ENCODE data around the gene TELO2.

TELO2 gene

DNA sequence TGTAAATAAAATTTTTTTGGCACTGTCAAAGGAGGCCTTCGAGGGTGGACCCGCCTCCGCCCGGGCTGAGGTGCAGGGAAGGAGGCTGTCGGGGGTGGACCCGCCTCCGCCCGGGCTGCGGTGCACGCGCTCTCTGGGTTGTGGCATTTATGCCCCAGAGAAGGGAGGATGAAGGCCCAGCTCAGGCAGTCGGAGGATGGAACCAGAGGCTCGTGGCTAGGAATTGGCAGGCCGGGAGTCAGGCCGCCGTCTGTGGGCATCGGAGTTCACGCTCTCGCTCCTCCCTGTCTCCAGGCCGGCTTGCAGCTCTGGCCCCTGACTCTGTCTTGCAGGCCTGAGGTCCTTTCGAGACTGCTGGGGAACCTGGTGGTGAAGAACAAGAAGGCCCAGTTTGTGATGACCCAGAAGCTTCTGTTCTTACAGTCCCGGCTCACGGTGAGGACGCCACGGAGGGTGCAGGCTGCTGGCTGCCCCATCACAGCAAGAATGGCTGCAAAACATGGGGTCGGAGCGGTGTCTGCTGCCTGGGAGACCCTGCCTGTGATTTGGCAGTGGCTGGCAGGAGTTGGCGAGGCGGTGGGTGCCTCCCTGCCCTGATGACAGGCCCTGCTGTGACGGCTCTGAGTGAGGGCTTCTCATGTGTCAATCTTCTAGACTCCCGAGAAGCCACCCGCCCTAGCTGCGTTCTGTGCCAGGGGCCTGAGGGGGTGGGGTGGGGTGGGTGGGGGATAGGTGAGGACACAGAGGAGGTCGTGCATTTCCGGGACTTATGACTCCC lies 5.9 kb downstream of the TELO2 start:
- DNase-seq (ENCODE audit: low read depth in 2 of 2) = no peak

DNA sequence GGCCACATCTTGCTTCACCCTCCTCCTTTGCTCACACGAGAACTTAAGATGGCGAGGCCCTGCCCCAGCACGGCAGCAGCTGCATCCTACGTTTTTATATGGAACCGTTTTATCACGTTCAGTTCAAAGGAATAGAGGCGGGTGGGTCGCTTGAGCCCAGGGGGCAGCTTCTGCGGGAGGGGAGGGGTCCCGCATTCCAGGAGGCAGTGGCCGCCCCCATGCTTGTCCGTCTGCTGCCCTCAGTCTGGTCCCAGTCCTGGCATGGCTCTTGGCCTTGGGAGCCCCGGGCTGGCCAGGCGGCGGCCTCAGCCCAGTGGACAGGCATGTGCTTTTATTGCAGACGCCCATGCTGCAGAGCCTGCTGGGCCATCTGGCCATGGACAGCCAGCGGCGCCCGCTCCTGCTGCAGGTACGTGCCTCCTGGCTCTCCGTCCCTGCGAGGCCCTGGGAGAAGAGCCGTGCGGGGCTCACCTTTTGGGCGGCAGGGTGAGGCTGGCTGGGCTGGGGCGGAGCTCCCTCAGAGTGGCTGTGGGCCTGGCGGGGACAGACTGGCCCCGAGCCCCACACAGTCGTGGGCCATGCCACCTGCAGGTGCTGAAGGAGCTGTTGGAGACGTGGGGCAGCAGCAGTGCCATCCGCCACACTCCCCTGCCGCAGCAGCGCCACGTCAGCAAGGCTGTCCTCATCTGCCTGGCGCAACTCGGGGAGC lies 6.8 kb downstream of the TELO2 start:
- DNase-seq (ENCODE audit: low read depth in 2 of 2) = no peak

DNA sequence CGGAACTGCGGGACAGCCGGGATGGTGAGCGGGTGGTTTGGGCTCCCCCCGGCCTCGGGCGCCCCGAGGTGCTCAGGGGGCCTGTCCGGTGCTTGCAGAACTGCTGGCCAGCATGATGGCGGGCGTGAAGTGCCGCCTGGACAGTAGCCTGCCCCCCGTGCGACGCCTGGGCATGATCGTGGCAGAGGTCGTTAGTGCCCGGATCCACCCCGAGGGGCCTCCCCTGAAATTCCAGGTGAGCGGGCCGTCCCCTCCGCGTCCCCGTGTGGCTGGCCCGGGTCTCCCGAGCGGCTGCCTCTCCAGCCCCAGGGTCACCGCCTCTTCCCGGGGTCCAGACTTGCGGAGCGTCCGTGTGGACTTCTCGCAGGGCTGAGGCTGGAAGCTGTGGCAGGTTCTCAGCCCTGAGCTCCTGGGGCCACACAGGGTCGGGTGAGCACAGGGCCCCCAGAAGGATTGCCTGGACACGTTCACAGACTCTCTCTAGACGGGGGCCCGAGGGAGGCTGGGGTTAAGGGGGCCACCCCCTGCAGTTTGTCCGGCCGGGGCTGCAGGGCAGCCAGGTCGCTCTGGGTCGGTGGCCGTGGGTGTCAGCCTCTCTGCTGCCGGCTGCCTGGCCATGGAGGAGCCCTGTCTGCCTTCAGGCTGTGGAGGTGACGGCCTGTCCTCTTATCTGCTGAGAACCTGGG lies 7.4 kb downstream of the TELO2 start:
- DNase-seq (ENCODE audit: low read depth in 2 of 2) = no peak

DNA sequence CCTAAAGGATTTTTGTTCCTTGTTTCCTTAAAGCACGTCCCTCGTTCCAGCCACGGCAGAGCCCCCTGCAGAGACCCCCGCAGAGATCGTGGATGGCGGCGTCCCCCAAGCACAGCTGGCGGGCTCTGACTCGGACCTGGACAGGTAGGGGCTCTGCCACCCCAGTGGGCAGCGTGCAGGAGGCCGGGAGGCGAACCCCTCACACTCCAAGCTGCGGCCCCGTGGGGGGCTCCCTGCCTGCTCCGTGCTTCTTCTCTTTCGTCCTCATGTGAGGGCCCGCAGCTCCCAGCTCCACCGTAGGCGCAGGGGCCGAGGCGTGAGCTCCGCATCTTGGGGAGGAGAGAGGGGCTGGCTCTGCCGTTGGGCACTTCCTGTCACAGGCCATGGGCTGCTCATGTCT lies 8.5 kb downstream of the TELO2 start:
- no peak for DNase-seq (ENCODE audit: low read depth in 2 of 2)

DNA sequence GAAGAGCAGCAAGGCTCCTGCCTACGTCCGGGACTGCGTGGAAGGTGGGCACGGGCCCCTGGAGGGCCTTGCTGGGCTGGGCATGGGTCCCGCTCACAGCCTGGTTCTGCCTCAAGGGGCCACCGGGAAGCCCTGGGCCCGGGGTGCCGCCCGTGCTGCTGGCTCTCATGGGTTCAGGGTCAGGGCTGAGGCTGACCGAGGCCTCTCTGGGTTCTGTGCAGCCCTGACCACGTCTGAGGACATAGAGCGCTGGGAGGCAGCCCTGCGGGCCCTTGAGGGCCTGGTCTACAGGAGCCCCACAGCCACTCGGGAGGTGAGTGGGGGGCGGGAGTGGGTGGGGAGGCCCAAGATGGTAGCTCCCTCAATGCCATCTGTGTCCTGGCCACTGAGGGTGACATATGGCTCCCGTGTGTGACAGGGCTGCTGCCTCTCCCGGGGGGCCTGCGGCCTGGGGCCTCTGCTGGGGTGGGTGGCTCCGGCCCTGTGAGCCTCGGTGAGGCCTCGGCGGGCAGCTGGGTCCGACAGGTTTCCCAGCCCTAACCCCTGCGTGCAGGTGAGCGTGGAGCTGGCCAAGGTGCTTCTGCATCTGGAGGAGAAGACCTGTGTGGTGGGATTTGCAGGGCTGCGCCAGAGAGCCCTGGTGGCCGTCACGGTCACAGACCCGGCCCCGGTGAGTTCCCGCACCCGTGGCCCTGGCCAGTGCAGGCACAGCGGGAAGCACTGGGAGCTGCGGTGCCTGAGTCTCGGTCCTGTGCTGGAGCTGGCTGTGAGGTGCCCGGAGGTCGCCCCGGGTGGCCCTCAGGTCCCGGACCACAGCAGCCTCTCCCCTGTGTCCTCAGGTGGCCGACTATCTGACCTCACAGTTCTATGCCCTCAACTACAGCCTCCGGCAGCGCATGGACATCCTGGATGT lies 9.2 kb downstream of the TELO2 start:
- DNase-seq (ENCODE audit: low read depth in 2 of 2) = no peak

DNA sequence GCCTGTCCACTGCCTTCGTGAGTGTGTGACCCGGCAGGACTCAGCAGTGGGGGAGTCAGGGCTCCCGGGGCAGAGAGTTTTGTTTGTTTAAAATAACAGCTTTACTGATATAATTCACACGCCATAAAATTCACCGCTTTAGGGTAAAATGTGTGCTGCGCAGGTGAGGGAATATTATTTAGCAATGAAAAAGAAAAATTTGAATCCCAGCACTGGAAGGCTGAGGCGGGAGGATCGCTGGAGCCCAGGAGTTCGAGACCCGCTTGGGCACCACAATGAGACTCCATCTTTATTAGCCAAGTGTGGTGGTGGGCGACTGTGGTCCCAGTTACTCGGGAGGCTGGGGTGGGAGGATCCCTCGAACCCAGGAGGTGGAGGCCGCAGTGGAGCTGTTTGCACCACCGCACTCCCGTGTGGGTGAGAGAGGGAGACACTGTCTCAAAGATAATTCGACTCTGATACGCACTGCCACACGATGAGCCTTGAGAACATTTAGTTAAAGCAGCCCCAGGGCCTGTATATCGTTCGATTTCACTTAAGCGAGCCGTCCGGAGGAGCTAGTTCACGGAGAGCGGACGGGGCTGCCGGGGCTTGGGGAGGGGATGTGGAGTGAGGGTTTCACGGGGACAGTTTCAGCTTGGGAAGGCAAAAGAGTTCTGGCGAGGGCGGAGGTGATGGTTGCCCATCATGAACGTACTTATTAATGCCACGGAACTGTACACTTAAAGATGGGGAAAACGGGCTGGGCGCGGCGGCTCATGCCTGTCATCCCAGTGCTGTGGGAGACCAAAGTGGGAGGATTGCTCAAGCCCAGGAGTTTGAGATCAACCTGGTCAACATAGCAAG lies 10.2 kb downstream of the TELO2 start:
- no peak for DNase-seq (ENCODE audit: low read depth in 2 of 2)

DNA sequence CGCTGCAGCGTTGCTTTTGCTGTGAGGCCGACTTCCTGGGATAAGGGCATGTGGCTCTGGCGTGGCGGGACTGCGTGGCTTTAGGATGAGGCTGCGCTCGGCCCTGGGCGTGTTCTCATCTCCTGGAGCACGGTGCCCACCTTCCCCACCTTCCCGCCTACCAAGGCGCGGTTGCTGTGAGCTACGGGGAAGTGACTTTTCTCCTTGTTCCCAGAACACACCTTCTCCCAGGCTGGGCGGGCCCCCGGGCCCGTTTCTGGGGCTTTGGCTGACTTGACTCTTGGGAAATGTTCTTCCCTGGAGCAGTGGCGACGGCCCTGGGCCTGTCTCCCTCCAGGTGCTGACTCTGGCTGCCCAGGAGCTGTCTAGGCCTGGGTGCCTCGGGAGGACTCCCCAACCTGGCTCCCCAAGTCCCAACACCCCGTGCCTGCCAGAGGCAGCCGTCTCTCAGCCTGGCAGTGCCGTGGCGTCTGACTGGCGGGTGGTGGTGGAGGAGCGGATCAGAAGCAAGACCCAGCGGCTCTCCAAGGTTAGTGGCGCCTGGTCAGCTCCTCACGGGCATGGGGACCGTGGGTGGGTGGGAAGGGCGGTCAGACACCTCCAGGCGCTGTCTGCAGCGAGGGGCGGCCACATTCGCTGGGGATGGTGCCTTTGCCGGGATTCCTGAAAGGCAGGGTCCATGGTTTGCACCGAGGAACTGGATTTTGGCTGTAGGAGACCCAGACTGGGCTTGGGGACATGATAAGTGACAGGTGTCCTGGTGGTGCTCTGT lies 12.1 kb downstream of the TELO2 start:
- no peak for DNase-seq (ENCODE audit: low read depth in 2 of 2)

DNA sequence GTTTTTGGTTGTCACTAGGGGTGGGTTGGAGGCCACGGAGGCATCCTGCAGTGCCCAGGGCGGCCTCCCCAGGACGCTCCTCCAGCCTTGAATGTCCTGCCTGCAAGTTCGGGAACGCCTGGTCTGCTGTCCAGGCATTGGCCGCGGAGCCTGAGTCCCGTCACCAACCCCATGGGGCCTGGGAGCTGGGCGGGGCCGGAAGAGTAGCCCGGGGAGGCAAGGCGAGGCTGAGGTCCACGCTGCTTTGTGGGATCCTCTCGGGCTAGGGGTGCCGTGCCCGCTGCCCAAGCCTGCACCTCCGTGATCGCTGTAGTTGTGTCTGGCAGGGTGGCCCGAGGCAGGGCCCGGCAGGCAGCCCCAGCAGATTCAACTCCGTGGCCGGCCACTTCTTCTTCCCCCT lies 12.8 kb downstream of the TELO2 start:
- DNase-seq (ENCODE audit: low read depth in 2 of 2) = no peak

DNA sequence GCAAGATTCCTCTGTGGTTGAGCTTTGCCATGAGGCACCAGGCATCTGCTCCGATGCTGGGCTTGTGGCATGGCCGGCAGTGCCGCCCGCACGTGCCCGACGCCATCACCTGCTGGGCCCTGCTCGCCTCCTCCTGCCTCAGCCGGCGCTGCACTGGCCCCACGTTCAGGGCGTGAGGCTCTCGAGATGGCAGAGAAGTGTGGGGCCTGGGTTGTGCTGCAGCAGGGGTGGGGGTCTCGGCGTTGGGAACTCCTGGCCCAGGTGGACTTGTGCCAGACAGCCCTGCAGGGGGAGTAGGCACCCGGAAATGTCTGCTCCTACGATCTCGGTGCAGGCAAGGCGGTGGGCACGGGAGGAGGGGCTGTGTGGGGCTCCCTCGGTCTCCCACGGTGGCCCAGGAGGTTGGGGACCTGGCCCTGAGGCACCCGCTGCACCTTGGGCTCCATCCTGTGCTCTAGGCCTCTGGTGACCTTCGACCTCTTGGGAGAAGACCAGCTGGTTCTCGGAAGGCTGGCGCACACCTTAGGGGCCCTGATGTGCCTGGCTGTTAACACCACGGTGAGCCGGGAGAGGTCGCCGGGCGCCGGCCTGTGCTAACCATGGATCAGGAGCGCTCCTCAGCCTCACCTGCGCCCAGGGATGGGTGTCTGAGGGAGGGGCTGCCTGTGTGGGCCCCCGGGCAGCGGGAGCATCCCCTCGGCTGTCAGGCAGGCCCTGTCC lies 13.5 kb downstream of the TELO2 start:
- no peak for DNase-seq (ENCODE audit: low read depth in 2 of 2)

DNA sequence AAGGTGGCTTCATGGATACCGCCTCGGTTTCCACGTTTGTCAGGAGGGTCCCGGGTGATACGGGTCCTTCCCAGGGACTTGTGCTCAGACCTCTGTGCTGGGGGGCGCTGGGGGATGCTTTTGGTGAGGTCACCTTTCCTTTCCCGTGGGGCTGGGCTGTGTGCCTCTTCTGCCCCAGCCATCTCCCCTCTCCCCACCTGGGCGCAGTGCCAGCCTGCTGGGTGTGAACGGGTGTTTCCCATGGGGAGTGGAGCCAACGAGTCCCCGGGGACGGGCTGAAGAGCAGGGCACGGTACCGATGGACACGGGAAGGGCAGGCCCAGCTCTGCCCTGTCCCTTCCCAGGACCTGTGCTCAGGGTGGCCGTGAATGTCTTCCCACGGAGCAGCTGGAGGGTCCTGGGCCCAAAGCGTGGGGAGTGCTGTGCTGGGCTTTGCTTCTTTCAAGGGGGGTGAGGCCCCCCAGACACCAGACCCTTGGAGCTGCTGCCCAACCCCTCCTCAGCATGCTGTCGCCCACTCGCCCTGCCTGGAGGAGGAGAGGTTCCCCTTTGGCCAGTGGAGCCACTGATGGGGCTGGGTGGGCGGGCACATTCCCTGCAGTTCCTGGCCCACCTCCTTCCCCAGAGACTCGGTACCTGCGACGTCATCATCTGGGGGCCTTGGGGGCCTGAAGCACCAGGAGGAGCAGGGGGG lies 15.5 kb downstream of the TELO2 start:
- no peak for DNase-seq (ENCODE audit: low read depth in 2 of 2)

DNA sequence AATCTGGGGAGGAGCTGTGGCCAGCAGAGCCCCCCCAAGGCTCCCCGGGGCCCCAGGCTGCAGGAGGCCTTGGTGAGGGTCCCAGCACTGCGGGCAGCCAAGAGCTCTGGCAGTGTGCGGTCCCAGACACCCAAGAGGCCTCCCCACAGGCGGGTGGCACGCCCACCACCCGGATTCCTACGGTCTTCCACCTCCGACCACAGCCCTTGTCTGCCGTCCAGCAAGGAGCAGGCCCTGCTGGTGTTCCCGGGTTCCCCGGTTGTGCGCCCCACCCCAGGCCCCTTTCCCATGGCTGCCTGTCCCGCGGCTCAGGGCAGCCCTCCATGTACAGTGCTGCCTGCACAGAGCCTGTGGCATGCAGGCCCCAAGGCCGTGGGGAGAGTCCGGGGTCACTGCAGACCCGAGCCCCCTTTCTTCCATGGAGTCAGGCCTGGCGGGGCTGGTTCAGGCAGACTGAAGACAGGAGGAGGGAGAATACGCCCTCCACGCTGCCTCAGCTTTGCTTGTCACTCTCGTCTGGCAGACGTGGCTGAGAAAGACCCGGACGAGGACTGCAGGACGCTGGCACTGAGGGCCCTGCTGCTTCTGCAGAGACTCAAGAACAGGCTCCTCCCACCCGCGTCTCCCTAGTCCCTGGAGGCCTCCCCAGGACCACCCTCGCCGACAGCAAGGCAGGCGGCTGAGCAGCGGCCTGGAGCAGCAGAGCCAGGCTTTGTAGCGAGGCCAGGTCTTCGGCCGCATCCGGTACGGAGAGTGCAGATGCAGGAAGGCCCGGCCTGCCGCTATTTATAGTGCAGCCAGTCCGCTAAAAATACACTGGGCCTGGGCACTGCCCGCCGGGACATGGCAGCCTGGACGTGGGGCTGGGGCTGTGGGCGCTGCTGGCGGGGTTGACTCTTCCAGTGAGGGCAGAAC lies 16.4 kb downstream of the TELO2 start:
- DNase-seq (ENCODE audit: low read depth in 2 of 2) = no peak

DNA sequence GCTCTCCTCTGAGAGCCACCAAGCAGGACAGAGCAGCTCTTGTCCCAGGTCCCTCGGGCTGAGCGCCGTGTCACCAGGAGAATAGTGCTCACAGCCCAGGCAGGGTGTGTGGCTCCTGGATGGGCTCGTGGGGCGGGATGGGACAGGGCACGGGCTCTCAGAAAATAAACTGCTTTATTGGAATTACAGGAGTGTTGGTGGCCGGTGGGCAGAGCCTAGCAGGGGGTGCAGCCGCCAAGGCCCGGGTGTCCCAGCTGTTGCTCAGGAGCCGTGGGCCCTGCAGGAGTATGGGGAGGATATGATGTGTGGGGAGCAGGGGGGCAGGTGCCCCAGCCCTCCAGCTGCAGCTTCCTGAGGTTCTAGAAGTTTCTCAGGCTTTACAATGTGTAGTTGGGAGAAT lies 17.1 kb downstream of the TELO2 start:
- no peak for DNase-seq (ENCODE audit: low read depth in 2 of 2)

DNA sequence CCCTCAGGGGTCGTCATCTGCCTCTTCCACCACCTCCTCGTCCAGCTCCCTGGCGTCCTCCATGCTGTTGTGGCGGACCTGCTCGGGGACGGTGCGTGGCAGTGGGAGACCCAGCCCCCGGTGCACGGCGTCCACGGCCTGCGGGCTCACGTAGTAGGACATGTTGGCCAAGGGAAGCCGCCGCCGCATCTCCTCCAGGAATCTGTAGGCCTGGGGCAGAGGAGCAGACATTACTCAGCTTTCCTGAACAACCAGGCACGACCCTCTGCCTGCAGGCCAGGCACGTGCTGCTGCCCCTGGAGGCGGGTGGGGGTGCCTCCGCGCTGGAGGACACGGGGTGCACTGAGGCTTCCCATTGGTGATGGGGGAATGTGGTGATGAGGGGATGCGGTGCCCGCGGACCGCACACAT lies 17.8 kb downstream of the TELO2 start:
- no peak for DNase-seq (ENCODE audit: low read depth in 2 of 2)

DNA sequence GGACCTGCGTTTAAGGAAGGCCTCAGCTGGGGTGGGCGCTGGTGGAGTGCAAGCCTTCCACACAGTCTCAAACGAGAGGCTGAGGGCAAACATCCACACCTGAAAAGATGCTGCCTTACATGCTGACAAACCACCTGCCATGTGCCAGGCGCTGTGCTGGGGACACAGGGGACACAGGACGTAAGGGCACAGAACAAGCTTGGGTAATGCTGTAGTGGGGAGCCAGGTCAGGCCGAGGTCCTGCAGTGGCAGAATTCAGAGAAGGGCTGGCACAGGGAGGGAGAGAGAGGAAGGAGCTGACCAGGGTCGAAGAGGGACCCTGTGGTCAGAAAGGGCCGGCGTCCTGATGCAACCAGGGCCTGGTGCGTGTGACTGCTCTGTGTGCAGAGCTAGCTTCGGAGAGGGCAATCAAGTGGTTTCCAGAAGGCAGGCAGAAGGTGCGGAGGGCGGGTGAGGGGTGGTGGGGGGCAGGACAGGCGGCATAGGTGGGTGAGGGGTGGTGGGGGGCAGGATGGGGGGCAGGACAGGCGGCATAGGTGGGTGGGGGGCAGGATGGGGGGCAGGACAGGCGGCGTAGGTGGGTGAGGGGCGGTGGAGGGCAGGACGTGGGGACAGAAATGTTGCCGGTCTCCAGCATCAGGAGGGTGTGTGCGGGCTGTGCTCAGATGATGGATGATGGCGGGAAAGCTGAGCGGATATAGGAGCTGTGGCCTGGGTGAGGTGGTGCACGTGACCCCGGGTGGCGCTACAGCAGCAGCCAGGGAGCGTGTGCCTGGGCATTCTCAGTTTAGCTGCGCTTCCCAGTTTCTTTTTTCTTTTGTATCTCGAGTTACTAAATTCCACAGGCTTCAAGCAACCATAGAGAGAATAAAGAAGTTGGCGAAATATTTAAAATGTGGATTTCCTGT lies 18.8 kb downstream of the TELO2 start:
- DNase-seq (ENCODE audit: low read depth in 2 of 2) = no peak

DNA sequence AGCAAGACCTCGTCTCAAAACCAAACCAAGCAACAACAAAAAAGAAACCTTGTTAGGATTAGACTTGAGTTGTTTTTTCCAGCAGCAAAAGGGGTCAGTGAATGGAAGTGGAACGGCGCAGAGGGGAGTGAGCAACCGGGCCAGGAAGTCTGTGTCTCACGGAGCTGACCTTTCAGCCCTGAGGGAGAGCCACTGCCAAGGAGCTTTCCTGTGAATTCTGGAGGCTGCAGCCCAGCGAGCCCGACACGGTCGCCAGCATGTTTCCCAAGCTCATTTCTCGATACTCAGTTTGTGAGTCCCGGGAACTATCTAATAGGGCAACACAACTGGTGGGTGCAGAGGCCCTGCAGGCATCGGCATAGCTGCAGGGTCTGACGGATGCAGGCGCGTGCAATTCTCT lies 19.6 kb downstream of the TELO2 start:
- DNase-seq (ENCODE audit: low read depth in 2 of 2) = no peak

DNA sequence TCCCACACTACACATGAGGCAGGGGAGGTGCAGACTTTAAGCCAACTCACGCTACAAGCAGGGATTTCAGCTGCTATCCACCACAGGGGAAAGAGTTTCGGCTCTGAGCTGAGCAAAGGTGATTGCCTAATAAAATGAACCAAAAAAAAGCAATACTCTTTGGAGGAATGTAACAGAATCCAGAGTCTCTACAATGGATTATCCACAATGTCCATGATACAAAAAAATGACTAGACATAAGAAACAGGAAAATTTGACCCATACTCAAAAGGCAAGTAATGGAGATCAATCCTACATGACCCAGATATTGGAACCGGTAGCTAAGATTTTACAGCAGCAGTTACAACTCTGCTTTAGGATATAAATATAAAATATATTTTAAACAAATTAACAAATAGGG lies 21.3 kb downstream of the TELO2 start:
- no peak for DNase-seq (ENCODE audit: low read depth in 2 of 2)
